ENCODE data around the gene CAMTA1.

The CAMTA1 gene

DNA sequence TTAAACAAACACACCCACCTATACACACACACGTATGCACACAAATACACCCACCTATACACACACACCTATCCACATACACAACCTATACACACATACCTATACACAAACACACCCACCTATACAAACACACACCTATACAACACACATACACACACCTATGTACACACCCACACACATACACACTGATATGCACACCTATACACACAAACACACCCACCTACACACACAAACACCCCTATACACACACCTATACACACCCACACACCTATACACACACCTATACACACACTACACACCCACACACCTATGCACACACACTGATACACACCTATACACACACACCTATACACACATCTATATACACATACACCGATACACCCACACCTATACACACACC, 870.1 kb downstream of the CAMTA1 start:
- no peak for DNase-seq

- DNase-seq: no peak
These were observed 871.4 kb downstream of the CAMTA1 start for GRCh38 chr1:7656557-7657215.

GRCh38 chr1:7657287-7658016, 872.2 kb downstream of the CAMTA1 start:
- no peak for DNase-seq

DNA sequence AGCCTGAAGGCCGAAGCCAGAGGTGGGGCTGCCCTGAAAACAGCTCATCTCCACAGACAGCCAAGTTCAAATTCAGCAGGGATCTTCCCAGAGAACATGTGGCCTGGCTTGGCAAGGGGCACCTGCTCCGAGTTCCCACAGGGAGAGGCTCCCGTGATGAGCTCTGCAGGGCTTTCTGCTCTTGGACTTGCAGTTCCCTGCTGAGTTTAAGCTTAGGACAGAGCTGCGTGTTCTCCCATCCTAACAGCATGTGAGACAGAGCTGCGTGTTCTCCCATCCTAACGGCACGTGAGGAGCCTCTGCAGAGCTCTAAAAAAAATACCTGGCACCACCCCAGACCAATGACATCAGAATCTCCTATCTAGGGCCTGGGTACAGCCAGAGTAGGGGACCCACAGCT, 872.8 kb downstream of the CAMTA1 start:
- no peak for DNase-seq

DNA sequence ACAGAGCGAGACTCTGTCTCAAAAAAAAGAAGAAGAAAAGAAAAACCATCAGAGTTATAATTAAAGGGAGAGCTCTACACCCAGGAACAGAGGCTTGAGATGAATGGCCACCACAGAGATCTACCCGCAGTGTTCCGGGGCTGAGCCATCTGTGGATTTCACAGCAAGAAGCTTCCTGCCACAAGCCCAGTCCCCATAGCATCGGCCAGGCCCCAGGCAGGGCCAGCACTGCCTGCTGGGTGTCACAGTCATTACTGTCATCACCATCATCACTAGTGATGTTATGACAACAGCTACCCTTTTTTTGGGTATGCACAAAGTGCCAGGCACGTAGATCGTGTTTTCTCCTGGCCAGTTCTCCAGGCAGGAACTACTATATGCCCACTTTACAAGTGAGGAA, 874.3 kb downstream of the CAMTA1 start:
- no peak for DNase-seq

DNA sequence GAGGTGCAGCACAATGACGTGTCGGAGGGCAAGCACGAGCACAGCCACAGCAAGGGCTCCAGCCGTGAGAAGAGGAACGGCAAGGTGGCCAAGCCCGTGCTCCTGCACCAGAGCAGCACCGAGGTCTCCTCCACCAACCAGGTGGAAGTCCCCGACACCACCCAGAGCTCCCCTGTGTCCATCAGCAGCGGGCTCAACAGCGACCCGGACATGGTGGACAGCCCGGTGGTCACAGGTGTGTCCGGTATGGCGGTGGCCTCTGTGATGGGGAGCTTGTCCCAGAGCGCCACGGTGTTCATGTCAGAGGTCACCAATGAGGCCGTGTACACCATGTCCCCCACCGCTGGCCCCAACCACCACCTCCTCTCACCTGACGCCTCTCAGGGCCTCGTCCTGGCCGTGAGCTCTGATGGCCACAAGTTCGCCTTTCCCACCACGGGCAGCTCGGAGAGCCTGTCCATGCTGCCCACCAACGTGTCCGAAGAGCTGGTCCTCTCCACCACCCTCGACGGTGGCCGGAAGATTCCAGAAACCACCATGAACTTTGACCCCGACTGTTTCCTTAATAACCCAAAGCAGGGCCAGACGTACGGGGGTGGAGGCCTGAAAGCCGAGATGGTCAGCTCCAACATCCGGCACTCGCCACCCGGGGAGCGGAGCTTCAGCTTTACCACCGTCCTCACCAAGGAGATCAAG, 878.3 kb downstream of the CAMTA1 start:
- DNase-seq: no peak

DNA sequence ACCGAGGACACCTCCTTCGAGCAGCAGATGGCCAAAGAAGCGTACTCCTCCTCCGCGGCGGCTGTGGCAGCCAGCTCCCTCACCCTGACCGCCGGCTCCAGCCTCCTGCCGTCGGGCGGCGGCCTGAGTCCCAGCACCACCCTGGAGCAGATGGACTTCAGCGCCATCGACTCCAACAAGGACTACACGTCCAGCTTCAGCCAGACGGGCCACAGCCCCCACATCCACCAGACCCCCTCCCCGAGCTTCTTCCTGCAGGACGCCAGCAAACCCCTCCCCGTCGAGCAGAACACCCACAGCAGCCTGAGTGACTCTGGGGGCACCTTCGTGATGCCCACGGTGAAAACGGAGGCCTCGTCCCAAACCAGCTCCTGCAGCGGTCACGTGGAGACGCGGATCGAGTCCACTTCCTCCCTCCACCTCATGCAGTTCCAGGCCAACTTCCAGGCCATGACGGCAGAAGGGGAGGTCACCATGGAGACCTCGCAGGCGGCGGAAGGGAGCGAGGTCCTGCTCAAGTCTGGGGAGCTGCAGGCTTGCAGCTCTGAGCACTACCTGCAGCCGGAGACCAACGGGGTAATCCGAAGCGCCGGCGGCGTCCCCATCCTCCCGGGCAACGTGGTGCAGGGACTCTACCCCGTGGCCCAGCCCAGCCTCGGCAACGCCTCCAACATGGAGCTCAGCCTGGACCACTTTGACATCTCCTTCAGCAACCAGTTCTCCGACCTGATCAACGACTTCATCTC, 879.1 kb downstream of the CAMTA1 start:
- DNase-seq: no peak

DNA sequence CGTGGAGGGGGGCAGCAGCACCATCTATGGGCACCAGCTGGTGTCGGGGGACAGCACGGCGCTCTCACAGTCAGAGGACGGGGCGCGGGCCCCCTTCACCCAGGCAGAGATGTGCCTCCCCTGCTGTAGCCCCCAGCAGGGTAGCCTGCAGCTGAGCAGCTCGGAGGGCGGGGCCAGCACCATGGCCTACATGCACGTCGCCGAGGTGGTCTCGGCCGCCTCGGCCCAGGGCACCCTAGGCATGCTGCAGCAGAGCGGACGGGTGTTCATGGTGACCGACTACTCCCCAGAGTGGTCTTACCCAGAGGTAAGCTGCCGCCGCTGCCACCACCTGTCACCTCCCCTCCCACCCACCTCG, 879.6 kb downstream of the CAMTA1 start:
- DNase-seq: no peak

DNA sequence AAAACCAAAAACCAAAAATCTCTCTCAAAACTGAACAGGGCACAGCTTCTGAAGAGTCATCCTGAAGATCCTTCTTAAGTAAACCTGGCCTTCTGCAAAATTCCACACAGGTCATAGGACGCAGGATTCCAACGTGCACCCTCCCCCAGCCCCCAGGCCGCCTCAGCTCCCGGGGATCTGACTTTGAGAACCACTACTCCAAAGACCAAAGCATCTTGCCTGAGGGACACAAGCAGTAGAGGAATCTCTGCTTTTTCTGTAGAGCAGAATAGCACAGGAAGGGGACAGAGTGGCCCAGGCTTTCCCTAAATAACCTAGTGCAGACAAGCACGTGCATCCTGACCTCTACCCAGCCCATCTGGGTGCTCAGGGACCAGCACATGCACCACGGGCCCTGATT, 881.0 kb downstream of the CAMTA1 start:
- DNase-seq: no peak

DNA sequence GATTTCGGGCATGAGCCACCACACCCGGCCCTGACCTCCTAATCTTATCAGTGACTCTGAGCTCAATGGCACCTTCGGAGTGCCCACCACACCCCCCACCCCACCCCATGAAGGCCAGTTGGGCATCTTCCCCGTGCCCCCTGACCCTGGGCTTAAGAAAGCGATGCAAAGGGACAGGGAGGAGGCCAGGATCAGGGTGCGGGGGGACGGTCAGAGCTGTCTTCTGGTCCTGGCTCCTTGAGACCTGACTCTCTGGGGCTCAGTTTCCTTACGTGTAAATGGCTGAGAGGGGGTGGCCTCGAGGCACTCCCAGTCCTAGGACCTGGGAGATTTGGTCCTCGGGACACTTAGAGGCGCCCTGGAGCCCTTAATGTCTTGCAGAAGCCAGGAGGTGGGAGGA, 881.9 kb downstream of the CAMTA1 start:
- DNase-seq: no peak

- DNase-seq: peak; percentile 40
These were observed 882.5 kb downstream of the CAMTA1 start for GRCh38 chr1:7667625-7668218.

DNA sequence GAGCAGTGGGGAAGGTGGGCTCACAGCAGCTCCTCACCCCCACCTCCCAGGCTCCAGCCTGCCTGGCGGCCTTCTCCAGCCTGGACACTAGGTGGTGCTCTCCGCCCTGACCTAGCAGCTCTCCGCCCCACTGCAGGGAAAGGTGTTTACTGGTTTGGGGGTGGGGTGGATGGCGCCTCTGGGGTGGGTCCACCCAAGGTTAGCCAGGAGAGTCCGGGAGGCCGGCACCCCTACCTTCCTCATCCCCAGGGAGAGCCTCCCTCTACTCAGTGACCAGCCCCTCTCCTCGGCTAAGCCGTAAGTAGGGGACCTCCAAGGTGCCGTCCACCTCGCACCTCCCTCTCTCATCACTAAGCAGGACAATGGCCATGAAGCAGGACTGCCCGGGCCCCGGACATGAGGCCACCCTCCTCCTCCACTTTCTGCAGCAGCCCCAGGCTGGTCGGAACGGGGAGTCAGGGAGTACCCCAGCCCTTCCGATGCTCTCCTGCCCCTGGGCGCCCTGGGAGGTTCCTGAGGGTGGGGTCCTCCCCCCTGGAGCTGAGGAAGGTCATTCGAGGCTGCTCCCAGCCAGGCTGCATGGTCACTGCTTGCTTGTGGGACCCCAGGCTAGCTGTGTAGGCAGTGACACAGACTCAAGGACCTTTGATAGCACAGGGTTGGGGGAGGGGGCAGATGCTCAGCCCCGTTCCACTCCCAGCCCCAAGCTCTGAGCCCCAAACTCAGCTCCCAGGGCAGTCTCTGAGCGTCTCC, 884.5 kb downstream of the CAMTA1 start:
- no peak for DNase-seq

GRCh38 chr1:7670334-7671145, 885.3 kb downstream of the CAMTA1 start:
- no peak for DNase-seq

GRCh38 chr1:7671146-7671465, 885.9 kb downstream of the CAMTA1 start:
- DNase-seq: no peak

- DNase-seq: no peak
These were observed 886.4 kb downstream of the CAMTA1 start for GRCh38 chr1:7671676-7672075.

GRCh38 chr1:7672864-7673263, 887.6 kb downstream of the CAMTA1 start:
- no peak for DNase-seq

GRCh38 chr1:7674972-7675371, 889.7 kb downstream of the CAMTA1 start:
- no peak for DNase-seq

DNA sequence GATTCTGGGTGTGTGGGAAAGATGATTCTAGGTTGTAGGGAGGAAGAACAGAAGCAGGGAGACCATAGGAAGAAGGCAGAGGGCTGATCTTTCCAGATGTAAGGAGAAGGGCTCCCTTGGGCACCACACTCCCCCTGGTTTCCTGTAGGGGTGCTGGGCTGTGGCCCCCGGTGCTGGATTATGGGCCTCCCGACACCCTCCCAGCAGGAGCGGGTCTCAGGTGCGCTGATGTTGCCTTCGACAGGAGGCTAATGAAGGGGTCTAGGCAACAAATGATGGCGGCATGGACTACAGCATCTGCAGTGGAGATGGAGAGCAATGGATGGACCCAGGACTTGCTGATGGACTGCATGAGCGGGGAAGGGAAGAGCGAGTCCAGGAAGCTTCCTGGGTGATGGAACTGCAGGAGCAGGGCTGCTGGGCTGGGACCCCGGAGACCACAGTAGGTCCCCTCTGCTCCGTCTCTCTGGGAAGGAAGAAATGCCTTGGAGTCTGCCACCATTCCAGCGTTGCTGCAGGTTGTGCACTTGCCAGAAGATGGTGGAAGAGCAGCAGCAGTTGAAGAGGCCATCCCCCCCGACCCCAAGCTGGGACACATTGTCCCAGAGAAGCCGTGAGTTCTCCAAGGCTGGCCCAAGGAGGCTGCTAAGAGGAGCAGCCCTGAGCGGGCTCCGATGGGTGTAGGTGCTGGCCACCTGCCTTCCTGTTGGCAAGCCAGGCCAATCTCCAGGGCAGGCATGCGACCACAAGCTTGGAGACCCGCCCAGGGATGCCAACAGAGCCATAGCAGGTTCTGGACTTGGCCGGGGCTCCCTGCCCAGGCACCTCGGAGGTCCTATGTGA, 890.4 kb downstream of the CAMTA1 start:
- no peak for DNase-seq

DNA sequence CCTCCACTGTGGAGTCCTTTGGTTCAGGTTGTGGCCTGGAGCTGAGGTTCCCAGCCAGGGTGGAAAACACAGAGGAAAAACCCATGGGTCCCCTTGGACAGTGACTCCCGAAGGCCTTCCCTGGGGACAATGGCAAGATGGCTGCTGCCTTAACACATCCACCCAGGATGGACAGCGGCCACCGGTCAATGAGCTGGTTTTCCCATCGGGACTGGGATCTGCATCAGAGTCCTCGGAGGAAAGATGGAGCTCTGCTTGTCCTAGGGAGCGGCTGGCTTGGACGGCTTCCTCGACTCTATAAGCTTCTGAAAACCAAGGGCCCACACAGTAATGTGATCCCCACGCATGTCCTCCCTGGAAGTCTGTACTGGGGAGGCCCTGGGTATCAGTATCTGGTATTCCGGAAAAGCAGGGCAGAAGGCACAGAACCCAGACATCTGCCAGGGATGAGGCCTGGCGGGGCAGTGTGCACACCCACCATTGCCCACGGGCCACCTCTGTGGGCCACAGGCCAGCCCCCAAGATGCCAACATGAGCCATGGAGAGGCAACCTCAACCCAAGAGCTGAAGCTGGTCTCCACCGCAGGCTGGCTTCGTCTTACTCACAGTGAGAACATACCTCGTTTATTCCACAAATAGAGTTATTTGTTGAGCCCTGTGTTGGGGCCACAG, 891.2 kb downstream of the CAMTA1 start:
- no peak for DNase-seq

- DNase-seq: no peak
These were observed 891.9 kb downstream of the CAMTA1 start for GRCh38 chr1:7677111-7677510.
